Measurements from ENCODE around the gene COTL1.

The COTL1 gene

DNA sequence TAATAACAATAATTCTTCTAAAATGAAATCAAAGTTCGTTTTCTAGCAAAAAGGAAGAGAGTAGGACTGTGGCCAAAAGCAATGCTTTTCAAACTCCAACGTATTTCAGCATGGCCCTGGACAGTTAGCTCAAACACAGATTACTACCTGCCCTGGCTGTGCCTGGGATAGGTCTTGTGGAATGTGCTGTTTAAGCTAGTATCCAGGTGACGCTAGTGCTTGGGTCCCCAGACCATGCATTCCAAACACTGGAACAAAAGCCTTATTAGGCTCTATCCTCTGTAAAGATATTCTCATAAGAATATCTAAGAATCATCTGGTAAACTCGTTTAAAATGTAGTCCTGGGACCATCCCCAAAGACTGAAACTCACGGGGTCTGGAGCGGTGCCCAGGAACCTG is 60.8 kb downstream of the COTL1 start:
- H3K27ac ChIP-seq (ENCODE audit: low read length, poor library complexity, severe bottlenecking): no peak overlapping the region
- no peaks in the 10 kb centered on the region for H3K9me3 ChIP-seq (ENCODE audit: control insufficient read depth, low read length)
- no peaks in the 10 kb centered on the region for H3K79me1 ChIP-seq (replicated peaks; ENCODE audit: low read length, poor library complexity, severe bottlenecking)
- 87% methylated on average over 5 of the region's 6 CpGs for WGBS
- no peak overlapping the region for H3K23ac ChIP-seq (ENCODE audit: low read length in 2 of 2)
- H3K4ac ChIP-seq (ENCODE audit: low read depth in 1 of 2, low read length in 2 of 2): no peak overlapping the region
- no peak overlapping the region for H2BK5ac ChIP-seq (ENCODE audit: low read depth, low read length, poor library complexity, severe bottlenecking)
- no peak overlapping the region for H3K18ac ChIP-seq (ENCODE audit: low read depth in 1 of 2, low read length in 2 of 2)
- H3K9ac ChIP-seq (ENCODE audit: low read length): no peak overlapping the region
- no peak overlapping the region for H3K4me2 ChIP-seq (ENCODE audit: low read length, poor library complexity, severe bottlenecking)
- DNase-seq: no peak
- no peak overlapping the region for H2BK12ac ChIP-seq (ENCODE audit: low read length in 2 of 2)
- no peak overlapping the region for H4K91ac ChIP-seq (ENCODE audit: low read length)
- peaks cover 12% of the 10 kb centered on the region for H3K4me1 ChIP-seq (ENCODE audit: control insufficient read depth, insufficient read depth, low read depth, low read length)
- H2AFZ ChIP-seq (ENCODE audit: low read depth, low read length): no peak overlapping the region
- H4K8ac ChIP-seq (ENCODE audit: low read length): no peak overlapping the region
- peaks cover 5 to 10% of the 10 kb centered on the region in 2 experiments for H3K36me3 ChIP-seq (ENCODE audit: control insufficient read depth in 1 of 2, insufficient read depth in 2 of 2, low read depth in 1 of 2, low read length in 2 of 2)
- no peak overlapping the region for H3K4me3 ChIP-seq (ENCODE audit: insufficient read depth in 1 of 2, low read depth in 1 of 2, low read length in 2 of 2)
- H2BK120ac ChIP-seq (ENCODE audit: low read depth, low read length): no peak overlapping the region
- H3K14ac ChIP-seq (ENCODE audit: low read length in 2 of 2): no peak overlapping the region
- H2BK15ac ChIP-seq (ENCODE audit: low read depth, poor library complexity, severe bottlenecking): no peak overlapping the region
- no peak overlapping the region for H2AK5ac ChIP-seq (ENCODE audit: low read length, severe bottlenecking)
- H3K27me3 ChIP-seq (ENCODE audit: control insufficient read depth in 1 of 2, insufficient read depth in 1 of 2, low read length in 2 of 2): peaks cover 0 to 4% of the 10 kb centered on the region in 2 experiments

- no peak for DNase-seq
- H3K36me3 ChIP-seq (ENCODE audit: control insufficient read depth in 1 of 2, insufficient read depth in 2 of 2, low read depth in 1 of 2, low read length in 2 of 2): no peaks in the 10 kb centered on the region
- H3K18ac ChIP-seq (ENCODE audit: low read depth in 1 of 2, low read length in 2 of 2): no peak overlapping the region
- no peak overlapping the region for H3K27ac ChIP-seq (ENCODE audit: low read length, poor library complexity, severe bottlenecking)
- no peaks in the 10 kb centered on the region for H3K79me1 ChIP-seq (replicated peaks; ENCODE audit: low read length, poor library complexity, severe bottlenecking)
- H3K9me3 ChIP-seq (ENCODE audit: control insufficient read depth, low read length): no peaks in the 10 kb centered on the region
- H3K23ac ChIP-seq (ENCODE audit: low read length in 2 of 2): no peak overlapping the region
- H3K27me3 ChIP-seq (ENCODE audit: control insufficient read depth in 1 of 2, insufficient read depth in 1 of 2, low read length in 2 of 2): peaks cover 0 to 4% of the 10 kb centered on the region in 2 experiments
- no peak overlapping the region for H2BK15ac ChIP-seq (ENCODE audit: low read depth, poor library complexity, severe bottlenecking)
- no peak overlapping the region for H2BK12ac ChIP-seq (ENCODE audit: low read length in 2 of 2)
- 79% methylated on average over 17 of the region's 19 CpGs for WGBS
- no peak overlapping the region for H2BK5ac ChIP-seq (ENCODE audit: low read depth, low read length, poor library complexity, severe bottlenecking)
- H3K4me3 ChIP-seq (ENCODE audit: insufficient read depth in 1 of 2, low read depth in 1 of 2, low read length in 2 of 2): no peak overlapping the region
- peaks cover 9% of the 10 kb centered on the region for H3K4me1 ChIP-seq (ENCODE audit: control insufficient read depth, insufficient read depth, low read depth, low read length)
- no peak overlapping the region for H4K91ac ChIP-seq (ENCODE audit: low read length)
- H3K9ac ChIP-seq (ENCODE audit: low read length): no peak overlapping the region
- H2AK5ac ChIP-seq (ENCODE audit: low read length, severe bottlenecking): no peak overlapping the region
- no peak overlapping the region for H3K4ac ChIP-seq (ENCODE audit: low read depth in 1 of 2, low read length in 2 of 2)
- H2AFZ ChIP-seq (ENCODE audit: low read depth, low read length): no peak overlapping the region
- H2BK120ac ChIP-seq (ENCODE audit: low read depth, low read length): no peak overlapping the region
- no peak overlapping the region for H3K14ac ChIP-seq (ENCODE audit: low read length in 2 of 2)
- no peak overlapping the region for H3K4me2 ChIP-seq (ENCODE audit: low read length, poor library complexity, severe bottlenecking)
- H4K8ac ChIP-seq (ENCODE audit: low read length): no peak overlapping the region
Measured at GRCh38 chr16:84555418-84556196, 62.3 kb downstream of the COTL1 start.

DNA sequence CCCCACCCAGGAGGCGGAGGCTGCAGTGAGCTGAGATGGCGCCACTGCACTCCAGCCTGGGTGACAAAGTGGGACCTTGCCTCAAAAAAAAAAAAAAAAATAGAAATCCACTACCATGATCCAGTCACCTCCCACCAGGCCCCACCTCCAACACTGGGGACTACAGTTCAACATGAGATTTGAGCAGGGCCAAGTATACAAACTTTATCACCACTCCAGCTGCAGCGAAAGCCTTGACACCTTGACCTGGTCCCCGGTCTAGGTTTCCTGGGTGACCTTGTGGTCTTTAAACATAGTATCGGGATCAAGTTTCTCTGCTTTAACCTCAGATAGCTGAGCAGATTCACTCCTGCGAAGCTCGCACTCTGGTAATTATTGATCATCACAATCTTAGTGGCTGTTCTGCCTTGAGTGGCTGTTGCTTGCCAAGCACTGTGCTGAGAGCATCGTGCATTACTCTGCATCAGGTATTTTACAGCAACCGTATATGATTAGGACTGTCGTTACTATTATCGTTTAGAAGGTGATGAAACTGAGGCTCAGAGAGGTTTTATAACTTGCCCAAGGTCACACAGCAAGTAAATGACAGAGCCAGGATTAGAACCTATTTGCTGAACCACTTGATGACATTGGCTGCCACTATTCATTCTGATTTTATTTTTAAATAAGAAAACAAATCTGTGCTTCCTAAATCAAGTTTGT is 63.1 kb downstream of the COTL1 start:
- no peak for DNase-seq
- Histone ChIP-seq H2BK120ac (ENCODE audit: low read depth, low read length) (no peak overlapping the region), H3K9ac (ENCODE audit: low read length) (no peak overlapping the region), H2AK5ac (ENCODE audit: low read length, severe bottlenecking) (no peak overlapping the region), H3K79me1 (replicated peaks; ENCODE audit: low read length, poor library complexity, severe bottlenecking) (no peaks in the 10 kb centered on the region), H4K91ac (ENCODE audit: low read length) (no peak overlapping the region), H2BK12ac (ENCODE audit: low read length in 2 of 2) (no peak overlapping the region), H3K27ac (ENCODE audit: low read length, poor library complexity, severe bottlenecking) (no peak overlapping the region), H3K14ac (ENCODE audit: low read length in 2 of 2) (no peak overlapping the region), H4K8ac (ENCODE audit: low read length) (no peak overlapping the region), H3K4me2 (ENCODE audit: low read length, poor library complexity, severe bottlenecking) (no peak overlapping the region), H3K27me3 (ENCODE audit: control insufficient read depth in 1 of 2, insufficient read depth in 1 of 2, low read length in 2 of 2) (peaks cover 0 to 4% of the 10 kb centered on the region in 2 experiments), H3K9me3 (ENCODE audit: control insufficient read depth, low read length) (no peaks in the 10 kb centered on the region), H2AFZ (ENCODE audit: low read depth, low read length) (no peak overlapping the region), H3K36me3 (ENCODE audit: control insufficient read depth in 1 of 2, insufficient read depth in 2 of 2, low read depth in 1 of 2, low read length in 2 of 2) (no peaks in the 10 kb centered on the region), H3K4me3 (ENCODE audit: insufficient read depth in 1 of 2, low read depth in 1 of 2, low read length in 2 of 2) (no peak overlapping the region), H2BK5ac (ENCODE audit: low read depth, low read length, poor library complexity, severe bottlenecking) (no peak overlapping the region), H3K4me1 (ENCODE audit: control insufficient read depth, insufficient read depth, low read depth, low read length) (peaks cover 9% of the 10 kb centered on the region), H3K18ac (ENCODE audit: low read depth in 1 of 2, low read length in 2 of 2) (no peak overlapping the region), H3K4ac (ENCODE audit: low read depth in 1 of 2, low read length in 2 of 2) (no peak overlapping the region), H3K23ac (ENCODE audit: low read length in 2 of 2) (no peak overlapping the region), H2BK15ac (ENCODE audit: low read depth, poor library complexity, severe bottlenecking) (no peak overlapping the region)
- 94% methylated on average over 11 of the region's 11 CpGs for WGBS

DNA sequence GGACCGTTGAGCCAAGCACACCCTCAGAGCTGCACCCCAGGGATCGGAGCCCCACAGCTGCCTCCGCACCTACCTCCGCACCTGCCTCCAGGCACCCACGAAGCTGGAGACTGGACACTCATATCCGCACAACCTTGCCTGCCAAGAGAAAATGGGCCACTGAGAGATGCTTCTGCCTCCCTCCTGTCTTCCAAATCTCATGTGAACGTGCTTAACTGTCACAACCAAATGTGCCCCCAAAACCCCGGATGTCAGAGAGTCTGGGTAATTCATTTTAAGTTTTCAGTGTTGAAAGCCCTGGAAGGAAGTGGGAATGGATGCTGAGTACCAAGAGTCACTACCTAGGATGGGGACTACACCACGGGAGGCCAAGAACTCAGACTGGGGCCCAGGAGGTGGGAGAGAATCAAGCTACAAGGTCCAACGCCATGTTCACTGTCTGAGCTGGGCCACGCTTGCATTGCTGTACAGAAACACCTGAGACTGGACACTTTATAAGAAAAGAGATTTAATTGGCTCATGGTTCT is 63.9 kb downstream of the COTL1 start:
- peak overlapping the region; percentile 16 for H4K91ac ChIP-seq (ENCODE audit: low read length)
- no peak overlapping the region for H3K4me2 ChIP-seq (ENCODE audit: low read length, poor library complexity, severe bottlenecking)
- peaks cover 13% of the 10 kb centered on the region for H3K4me1 ChIP-seq (ENCODE audit: control insufficient read depth, insufficient read depth, low read depth, low read length)
- H3K79me1 ChIP-seq (replicated peaks; ENCODE audit: low read length, poor library complexity, severe bottlenecking): no peaks in the 10 kb centered on the region
- H3K23ac ChIP-seq (ENCODE audit: low read length in 2 of 2): no peak overlapping the region
- no peak overlapping the region for H2BK15ac ChIP-seq (ENCODE audit: low read depth, poor library complexity, severe bottlenecking)
- H3K27me3 ChIP-seq (ENCODE audit: control insufficient read depth in 1 of 2, insufficient read depth in 1 of 2, low read length in 2 of 2): peaks cover 0 to 4% of the 10 kb centered on the region in 2 experiments
- no peak overlapping the region for H3K4me3 ChIP-seq (ENCODE audit: insufficient read depth in 1 of 2, low read depth in 1 of 2, low read length in 2 of 2)
- no peak overlapping the region for H3K18ac ChIP-seq (ENCODE audit: low read depth in 1 of 2, low read length in 2 of 2)
- H3K9ac ChIP-seq (ENCODE audit: low read length): no peak overlapping the region
- H2BK12ac ChIP-seq (ENCODE audit: low read length in 2 of 2): no peak overlapping the region
- H3K9me3 ChIP-seq (ENCODE audit: control insufficient read depth, low read length): no peaks in the 10 kb centered on the region
- no peak overlapping the region for H3K14ac ChIP-seq (ENCODE audit: low read length in 2 of 2)
- H2BK120ac ChIP-seq (ENCODE audit: low read depth, low read length): no peak overlapping the region
- H3K36me3 ChIP-seq (ENCODE audit: control insufficient read depth in 1 of 2, insufficient read depth in 2 of 2, low read depth in 1 of 2, low read length in 2 of 2): no peaks in the 10 kb centered on the region
- H3K4ac ChIP-seq (ENCODE audit: low read depth in 1 of 2, low read length in 2 of 2): no peak overlapping the region
- WGBS: 92% methylated on average over 11 of the region's 11 CpGs
- no peak overlapping the region for H2AFZ ChIP-seq (ENCODE audit: low read depth, low read length)
- H2BK5ac ChIP-seq (ENCODE audit: low read depth, low read length, poor library complexity, severe bottlenecking): no peak overlapping the region
- no peak overlapping the region for H2AK5ac ChIP-seq (ENCODE audit: low read length, severe bottlenecking)
- no peak for DNase-seq
- H4K8ac ChIP-seq (ENCODE audit: low read length): no peak overlapping the region
- H3K27ac ChIP-seq (ENCODE audit: low read length, poor library complexity, severe bottlenecking): no peak overlapping the region

Measured in mesenchymal stem cell (in vitro differentiated cells and primary cell).